Dendritic cell treated with granulocyte-macrophage colony-stimulating factor and Interleukin-4, amounts not matched to agents 40 ng/mL and 50 ng/mL, for 4 days (primary cell): Measurements from ENCODE around the gene BMX.

Source experiments
- H3K27ac Mint-ChIP-seq: one replicate; pipeline ENCODE4 v1.8.0; 2022; ENCODE audit warnings: mild to moderate bottlenecking, mixed read lengths
- H3K27me3 Mint-ChIP-seq: one replicate; pipeline ENCODE4 v1.8.0; 2022; ENCODE audit warnings: mild to moderate bottlenecking, mixed read lengths
- H3K36me3 Mint-ChIP-seq: one replicate; pipeline ENCODE4 v1.8.0; 2022; ENCODE audit warnings: low read depth, mixed read lengths
- H3K4me1 Mint-ChIP-seq: one replicate; pipeline ENCODE4 v1.8.0; 2022; ENCODE audit warnings: low read depth, mixed read lengths
- H3K4me3 Mint-ChIP-seq: one replicate; pipeline ENCODE4 v1.8.0; 2022; ENCODE audit warnings: mild to moderate bottlenecking, moderate library complexity, mixed read lengths
- H3K9me3 Mint-ChIP-seq: one replicate; pipeline ENCODE4 v1.8.0; 2022; ENCODE audit warnings: mixed read lengths
- intact Hi-C: fragments of 100-400 bp; cut with micrococcal nuclease; formaldehyde crosslinking; loops from one replicate; pipeline ENCODE4 v1.15.0; 2022

Gene BMX

GRCh38 chrX:15566244-15566643 lies 65.6 kb downstream of the BMX start:
- no peak overlapping the region for H3K27ac Mint-ChIP-seq
- no peaks in the 10 kb centered on the region for H3K9me3 Mint-ChIP-seq
- no peak overlapping the region for H3K4me3 Mint-ChIP-seq
- no peaks in the 10 kb centered on the region for H3K4me1 Mint-ChIP-seq
- intact Hi-C loops: no loop called here
- no peaks in the 10 kb centered on the region for H3K36me3 Mint-ChIP-seq
- no peaks in the 10 kb centered on the region for H3K27me3 Mint-ChIP-seq

DNA sequence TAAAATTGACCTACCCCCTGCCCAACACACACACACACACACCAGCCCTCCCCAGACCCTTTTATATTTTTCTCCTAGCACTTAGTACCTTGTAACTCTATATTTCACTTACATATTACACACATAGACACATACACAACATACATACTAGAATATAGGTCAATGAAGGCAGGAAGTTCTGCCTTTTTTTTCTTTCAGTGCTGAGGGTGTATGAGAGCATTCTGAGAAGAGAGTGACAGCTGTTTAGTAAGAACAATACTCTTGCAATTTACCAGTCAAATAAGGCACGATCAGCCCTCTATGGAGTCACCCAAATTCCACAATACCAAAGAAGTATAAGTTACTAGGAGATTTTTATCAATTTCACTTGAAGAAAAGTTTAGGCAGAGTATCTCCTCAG lies 66.7 kb downstream of the BMX start:
- H3K9me3 Mint-ChIP-seq: no peaks in the 10 kb centered on the region
- intact Hi-C loops: no loop called here
- no peaks in the 10 kb centered on the region for H3K27me3 Mint-ChIP-seq
- no peak overlapping the region for H3K27ac Mint-ChIP-seq
- no peaks in the 10 kb centered on the region for H3K4me1 Mint-ChIP-seq
- H3K4me3 Mint-ChIP-seq: no peak overlapping the region
- no peaks in the 10 kb centered on the region for H3K36me3 Mint-ChIP-seq

DNA sequence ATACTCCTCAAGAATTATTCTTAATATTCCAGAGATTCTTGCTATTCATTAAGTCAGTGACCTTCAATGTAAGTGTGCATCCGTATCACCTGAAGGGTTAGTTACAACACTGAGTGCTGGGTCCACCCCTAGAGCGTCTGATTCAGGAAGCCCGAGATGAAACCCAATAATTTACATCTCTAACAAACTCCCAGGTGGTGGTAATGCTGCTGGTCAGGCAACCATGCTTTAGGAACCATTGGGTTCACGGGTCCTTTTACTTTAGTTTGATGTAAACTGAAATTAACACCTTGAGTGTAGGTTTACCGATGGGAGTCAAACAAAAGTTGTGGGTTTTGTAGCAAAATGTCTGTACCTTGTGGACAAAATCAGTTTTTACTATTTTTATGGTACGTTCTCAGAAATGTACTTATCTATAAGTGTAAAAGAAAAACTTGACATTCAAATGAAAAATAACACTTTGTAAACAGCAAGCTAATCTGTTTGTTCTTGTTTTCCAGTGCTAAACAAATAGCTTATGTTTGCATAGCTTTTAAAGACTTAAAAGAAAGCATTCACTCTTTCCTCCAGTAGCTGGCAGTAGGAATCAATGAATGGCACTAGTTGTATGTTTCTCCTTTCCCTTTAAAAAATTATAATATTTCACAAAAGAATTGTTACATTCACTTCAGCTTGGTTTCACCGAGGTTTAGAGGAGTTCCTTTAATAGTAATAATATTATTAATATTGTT lies 67.4 kb downstream of the BMX start:
- no peaks in the 10 kb centered on the region for H3K4me1 Mint-ChIP-seq
- intact Hi-C loops: no loop called here
- no peak overlapping the region for H3K4me3 Mint-ChIP-seq
- no peaks in the 10 kb centered on the region for H3K9me3 Mint-ChIP-seq
- no peaks in the 10 kb centered on the region for H3K27me3 Mint-ChIP-seq
- no peak overlapping the region for H3K27ac Mint-ChIP-seq
- no peaks in the 10 kb centered on the region for H3K36me3 Mint-ChIP-seq

GRCh38 chrX:15570145-15570544 lies 69.5 kb downstream of the BMX start:
- no peaks in the 10 kb centered on the region for H3K4me1 Mint-ChIP-seq
- H3K27me3 Mint-ChIP-seq: no peaks in the 10 kb centered on the region
- no peaks in the 10 kb centered on the region for H3K36me3 Mint-ChIP-seq
- H3K4me3 Mint-ChIP-seq: no peak overlapping the region
- intact Hi-C loops: no loop called here
- H3K9me3 Mint-ChIP-seq: no peaks in the 10 kb centered on the region
- H3K27ac Mint-ChIP-seq: no peak overlapping the region

GRCh38 chrX:15574017-15574416 lies 73.4 kb downstream of the BMX start:
- Mint-ChIP-seq H3K9me3 (no peaks in the 10 kb centered on the region), H3K27me3 (no peaks in the 10 kb centered on the region), H3K36me3 (no peaks in the 10 kb centered on the region), H3K4me1 (no peaks in the 10 kb centered on the region), H3K4me3 (no peak overlapping the region), H3K27ac (no peak overlapping the region)
- intact Hi-C loops: no loop called here

DNA sequence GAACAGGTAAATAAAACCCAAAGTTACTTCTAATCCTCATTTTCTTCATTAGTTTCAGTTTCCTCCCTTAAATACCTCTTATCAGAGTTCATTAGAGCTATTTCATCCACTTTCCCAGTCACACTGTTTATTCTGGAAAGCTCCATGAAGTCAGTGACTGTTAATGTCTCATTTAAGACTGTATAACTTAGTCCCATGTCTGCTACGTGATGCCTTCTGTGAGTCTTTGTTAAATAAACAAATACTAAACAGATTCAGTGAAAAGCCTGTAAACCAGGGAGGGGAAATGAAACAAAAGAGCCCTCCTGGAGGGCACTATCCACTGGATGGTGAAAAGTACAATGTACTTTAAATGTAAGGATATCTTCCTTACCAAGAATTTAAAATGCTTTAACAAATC lies 75.4 kb downstream of the BMX start:
- H3K27ac Mint-ChIP-seq: no peak overlapping the region
- no peaks in the 10 kb centered on the region for H3K4me1 Mint-ChIP-seq
- no peaks in the 10 kb centered on the region for H3K9me3 Mint-ChIP-seq
- H3K4me3 Mint-ChIP-seq: no peak overlapping the region
- H3K36me3 Mint-ChIP-seq: no peaks in the 10 kb centered on the region
- intact Hi-C loops: no loop called here
- H3K27me3 Mint-ChIP-seq: no peaks in the 10 kb centered on the region

- H3K4me3 Mint-ChIP-seq: no peak overlapping the region
- intact Hi-C loops: no loop called here
- no peaks in the 10 kb centered on the region for H3K27me3 Mint-ChIP-seq
- H3K4me1 Mint-ChIP-seq: no peaks in the 10 kb centered on the region
- no peaks in the 10 kb centered on the region for H3K36me3 Mint-ChIP-seq
- no peak overlapping the region for H3K27ac Mint-ChIP-seq
- H3K9me3 Mint-ChIP-seq: no peaks in the 10 kb centered on the region
These were observed 79.5 kb downstream of the BMX start for GRCh38 chrX:15579778-15580747.

DNA sequence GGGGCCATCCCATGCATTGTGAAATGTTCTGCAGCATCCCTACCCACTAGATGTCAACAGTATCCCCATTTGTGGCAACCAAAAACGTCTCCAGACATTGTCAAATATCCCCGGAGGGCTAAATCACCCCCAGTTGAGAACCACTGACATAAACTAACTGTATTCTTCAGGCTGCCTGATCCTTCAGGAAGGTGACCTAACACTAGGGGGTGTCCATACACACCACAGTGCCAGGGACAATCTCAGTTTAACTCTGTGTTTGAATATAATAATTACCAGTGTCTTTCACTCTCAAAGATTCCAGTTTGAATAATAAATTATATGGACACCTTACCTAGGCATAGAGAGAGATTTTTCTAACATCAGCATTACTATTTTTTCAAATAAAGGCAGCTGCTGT lies 93.8 kb downstream of the BMX start:
- H3K36me3 Mint-ChIP-seq: no peaks in the 10 kb centered on the region
- intact Hi-C loops: no loop called here
- H3K4me3 Mint-ChIP-seq: no peak overlapping the region
- H3K27me3 Mint-ChIP-seq: peaks cover 3% of the 10 kb centered on the region
- H3K27ac Mint-ChIP-seq: no peak overlapping the region
- no peaks in the 10 kb centered on the region for H3K9me3 Mint-ChIP-seq
- no peaks in the 10 kb centered on the region for H3K4me1 Mint-ChIP-seq

DNA sequence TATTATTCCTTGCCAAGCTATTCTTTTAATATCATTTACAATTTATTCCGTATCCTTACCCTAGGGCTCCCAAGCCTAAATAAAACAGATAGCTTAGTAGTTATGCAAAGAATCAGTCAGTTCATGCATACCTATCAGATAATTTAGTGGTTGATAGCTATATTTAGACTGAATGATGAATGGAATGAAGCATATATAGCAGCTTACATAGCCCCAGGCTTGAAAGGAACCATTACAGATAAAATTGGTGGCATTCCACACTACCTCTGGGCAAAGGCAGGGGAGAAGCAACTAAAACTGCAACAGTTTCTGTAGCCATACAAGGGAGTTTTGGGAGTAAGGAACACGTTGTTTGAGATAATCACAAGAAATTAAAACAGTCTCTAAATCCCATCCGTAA lies 97.4 kb downstream of the BMX start:
- Mint-ChIP-seq H3K9me3 (no peaks in the 10 kb centered on the region), H3K27me3 (peaks cover 5% of the 10 kb centered on the region), H3K27ac (no peak overlapping the region), H3K36me3 (no peaks in the 10 kb centered on the region), H3K4me1 (no peaks in the 10 kb centered on the region), H3K4me3 (no peak overlapping the region)
- intact Hi-C loops: no loop called here

DNA sequence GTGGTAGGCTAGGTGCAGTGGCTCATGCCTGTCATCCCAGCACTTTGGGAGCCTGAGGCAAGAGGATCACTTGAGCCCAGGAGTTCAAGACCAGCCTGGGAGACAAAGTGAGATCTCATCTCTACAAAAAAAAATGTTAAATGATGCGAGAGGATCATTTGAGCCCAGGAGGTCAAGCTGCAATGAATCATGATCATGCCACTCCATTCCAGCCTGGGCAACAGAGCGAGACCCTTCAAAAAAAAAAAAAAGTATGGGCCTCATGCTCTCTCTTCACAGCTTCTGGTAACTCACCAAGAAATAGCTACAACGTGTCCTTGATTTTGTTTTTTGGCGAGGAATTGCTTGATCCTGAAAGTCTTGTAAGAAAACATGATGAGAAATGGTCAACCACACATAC lies 98.9 kb downstream of the BMX start:
- Mint-ChIP-seq H3K27ac (no peak overlapping the region), H3K4me3 (no peak overlapping the region), H3K9me3 (no peaks in the 10 kb centered on the region), H3K36me3 (no peaks in the 10 kb centered on the region), H3K27me3 (peaks cover 2% of the 10 kb centered on the region), H3K4me1 (no peaks in the 10 kb centered on the region)
- intact Hi-C loops: no loop called here

GRCh38 chrX:15600049-15600448 lies 99.4 kb downstream of the BMX start:
- H3K27ac Mint-ChIP-seq: no peak overlapping the region
- H3K4me1 Mint-ChIP-seq: no peaks in the 10 kb centered on the region
- H3K9me3 Mint-ChIP-seq: no peaks in the 10 kb centered on the region
- intact Hi-C loops: no loop called here
- no peaks in the 10 kb centered on the region for H3K36me3 Mint-ChIP-seq
- peaks cover 2% of the 10 kb centered on the region for H3K27me3 Mint-ChIP-seq
- H3K4me3 Mint-ChIP-seq: no peak overlapping the region

GRCh38 chrX:15600745-15601144 lies 100.1 kb downstream of the BMX start, which contains the start of gene ACE2:
Gene ACE2 (minus strand): TSS chrX:15600960. CDS start chrX:15600911, 49 bp downstream.
- no peaks in the 10 kb centered on the region for H3K36me3 Mint-ChIP-seq
- peaks cover 2% of the 10 kb centered on the region for H3K27me3 Mint-ChIP-seq
- no peak within 1 kb of the TSS for H3K4me3 Mint-ChIP-seq
- H3K9me3 Mint-ChIP-seq: no peaks in the 10 kb centered on the region
- H3K4me1 Mint-ChIP-seq: no peaks in the 10 kb centered on the region
- no peak within 1 kb of the TSS for H3K27ac Mint-ChIP-seq
- intact Hi-C loops: no loop called here

- H3K36me3 Mint-ChIP-seq: no peaks in the 10 kb centered on the region
- no peak overlapping the region for H3K27ac Mint-ChIP-seq
- H3K4me1 Mint-ChIP-seq: peaks cover 2% of the 10 kb centered on the region
- peaks cover 2% of the 10 kb centered on the region for H3K27me3 Mint-ChIP-seq
- no peaks in the 10 kb centered on the region for H3K9me3 Mint-ChIP-seq
- intact Hi-C loops: no loop called here
- no peak overlapping the region for H3K4me3 Mint-ChIP-seq
These were observed 101.3 kb downstream of the BMX start for GRCh38 chrX:15601932-15602331.

- Mint-ChIP-seq H3K27ac (no peak overlapping the region), H3K4me3 (no peak overlapping the region), H3K4me1 (peaks cover 6% of the 10 kb centered on the region), H3K9me3 (no peaks in the 10 kb centered on the region), H3K36me3 (no peaks in the 10 kb centered on the region), H3K27me3 (peaks cover 2% of the 10 kb centered on the region)
- intact Hi-C loops: no loop called here
These were observed 102.2 kb downstream of the BMX start for GRCh38 chrX:15602761-15603160.
